Subcutaneous adipose tissue (tissue), 4 donors: ENCODE measurements around the gene SSH3. TPM values are rescaled to one million over a fixed set of nuclear protein-coding genes. Genes with fewer than 3 reads are reported as not detected.

Experiments
- CTCF ChIP-seq: fragments of 450-650 bp; IDR thresholded peaks from one replicate; pipeline ENCODE4 v1.5.1; 2016; ENCODE audit warnings: low read depth, mild to moderate bottlenecking, control low read depth, antibody characterized with exemption, moderate library complexity
- small RNA-seq: library from RNA; depleted of rRNA; stranded (forward); fragments of <200 nt; gene quantifications from one replicate; pipeline ENCODE3, GENCODE V24; 2016
- total RNA-seq, 4 donors: library from RNA; depleted of rRNA; stranded (reverse); fragments of >200 nt; gene quantifications; one replicate each; pipeline ENCODE4 v1.1.0, GENCODE V29; 2016

The SSH3 gene
- total RNA-seq, 4 donors from 2014 or later, result 11.9 to 43.2 (median 37.2) TPM

- no peak for TF ChIP-seq CTCF
Observed at GRCh38 chr11:67357831-67358670, 54.7 kb downstream of the SSH3 start.

Small RNA genes within 50 kb of the gene (small RNA-seq; reads per million reads assigned to genes)
- gene RN7SKP239, result not detected

Other genes starting within 250 kb of the SSH3 start
- gene RHOD, start 246.7 kb upstream of the SSH3 start, total RNA-seq, result 10 to 100 TPM in 2 of 4 donors, 1 to 10 TPM in 2; 8.6 to 21.4 (median 13.9) TPM
- 100 to 1,000 TPM in 1 of 4 donors, 10 to 100 TPM in 3; 52.2 to 104 (median 75.7) TPM for gene KDM2A, start 184.3 kb upstream of the SSH3 start, total RNA-seq
- gene GRK2, start 37.1 kb upstream of the SSH3 start, total RNA-seq, result 10 to 100 TPM; 39.8 to 72.5 (median 47.8) TPM
- gene ANKRD13D, start 14.2 kb upstream of the SSH3 start, total RNA-seq, result 10 to 100 TPM; 12.4 to 43.7 (median 31.4) TPM
- 100 to 1,000 TPM in 3 of 4 donors, 10 to 100 TPM in 1; 29.2 to 127 (median 113) TPM for gene POLD4, start 50.0 kb downstream of the SSH3 start, total RNA-seq
- 1 to 10 TPM; 1.1 to 4.1 (median 3.8) TPM for gene CLCF1, start 70.1 kb downstream of the SSH3 start, total RNA-seq
- gene RAD9A, start 88.5 kb downstream of the SSH3 start, total RNA-seq, result 10 to 100 TPM in 1 of 4 donors, 1 to 10 TPM in 3; 5.2 to 11.7 (median 7.8) TPM
- gene PPP1CA, start 98.3 kb downstream of the SSH3 start, total RNA-seq, result 100 to 1,000 TPM in 1 of 4 donors, 10 to 100 TPM in 3; 60.8 to 110 (median 64.9) TPM
- 1 to 10 TPM; 1.7 to 9.3 (median 3.1) TPM for gene TBC1D10C, start 100.6 kb downstream of the SSH3 start, total RNA-seq
- under 1 TPM in 3 of 4 donors, not detected in 1; 0.17 to 0.38 (median 0.22) TPM for gene CARNS1, start 112.1 kb downstream of the SSH3 start, total RNA-seq
- gene RPS6KB2, start 125.0 kb downstream of the SSH3 start, total RNA-seq, result 10 to 100 TPM; 22.2 to 35.4 (median 27.0) TPM
- 1 to 10 TPM; 1.7 to 6.7 (median 3.5) TPM for gene PTPRCAP, start 134.2 kb downstream of the SSH3 start, total RNA-seq
- gene CORO1B, start 139.9 kb downstream of the SSH3 start, total RNA-seq, result 10 to 100 TPM; 30.7 to 95.4 (median 70.7) TPM
- not detected for gene GPR152, start 149.2 kb downstream of the SSH3 start, total RNA-seq
- gene CABP4, start 151.8 kb downstream of the SSH3 start, total RNA-seq, result 1 to 10 TPM; 1.1 to 5.1 (median 1.8) TPM
- 10 to 100 TPM; 21.4 to 85.5 (median 36.2) TPM for gene TMEM134, start 165.7 kb downstream of the SSH3 start, total RNA-seq
- gene AIP, start 179.5 kb downstream of the SSH3 start, total RNA-seq, result 10 to 100 TPM; 48.6 to 77.3 (median 64.9) TPM
- 10 to 100 TPM in 3 of 4 donors, 1 to 10 TPM in 1; 9.2 to 14.9 (median 11.9) TPM for gene PITPNM1, start 201.8 kb downstream of the SSH3 start, total RNA-seq
- 10 to 100 TPM; 21.2 to 33.2 (median 23.5) TPM for gene CDK2AP2, start 204.6 kb downstream of the SSH3 start, total RNA-seq
- not detected for gene CABP2, start 219.9 kb downstream of the SSH3 start, total RNA-seq